HepG2 (cell line): ENCODE results near the gene TMEM41B. TPM values are rescaled to one million over a fixed set of nuclear protein-coding genes. Genes with fewer than 3 reads are reported as not detected.

ENCODE experiments used
- CBFB ChIP-seq: sonication (generic); formaldehyde crosslinking; IDR thresholded peaks from 2 replicates; pipeline ENCODE4 v1.4.0; 2020; ENCODE audit warnings: missing genetic modification reagents
- EP300 ChIP-seq, 3 experiments: sonication (generic) in 1 of 3; formaldehyde crosslinking in 1 of 3; IDR thresholded peaks; 2 replicates each; pipeline versions ENCODE4 v1.5.1 to v1.6.1; 2011 to 2020; ENCODE audit warnings: low read depth in 2 of 3, low read length in 2 of 3, borderline replicate concordance in 1 of 3, improper control_type of control experiment in 1 of 3, mild to moderate bottlenecking in 1 of 3, missing genetic modification reagents in 1 of 3, moderate library complexity in 1 of 3
- GABPB1 ChIP-seq: IDR thresholded peaks from 2 replicates; pipeline ENCODE4 v1.6.1; 2016; ENCODE audit warnings: mild to moderate bottlenecking, missing genetic modification reagents, moderate library complexity, missing compliant biosample characterization
- HDAC1 ChIP-seq: sonication (generic); formaldehyde crosslinking; IDR thresholded peaks from 2 replicates; pipeline ENCODE4 v1.5.1; 2020; ENCODE audit warnings: mild to moderate bottlenecking, missing genetic modification reagents
- ISX ChIP-seq: sonication (generic); formaldehyde crosslinking; conservative IDR thresholded peaks from 2 replicates; pipeline ENCODE4 v1.5.0; 2020; ENCODE audit warnings: missing genetic modification reagents
- KAT2B ChIP-seq: fragments of 150-350 bp; IDR thresholded peaks from 2 replicates; pipeline ENCODE4 v1.6.1; 2014; ENCODE audit warnings: low read depth, low read length, borderline replicate concordance
- SATB2 ChIP-seq: sonication (generic); formaldehyde crosslinking; IDR thresholded peaks from 2 replicates; pipeline ENCODE4 v1.5.0; 2020; ENCODE audit warnings: missing genetic modification reagents
- SMAD3 ChIP-seq: sonication (generic); formaldehyde crosslinking; IDR thresholded peaks from 2 replicates; pipeline ENCODE4 v1.4.0; 2020; ENCODE audit warnings: missing genetic modification reagents
- SRY ChIP-seq: sonication (generic); formaldehyde crosslinking; IDR thresholded peaks from 2 replicates; pipeline ENCODE4 v1.8.0; 2022; ENCODE audit warnings: mild to moderate bottlenecking, missing genetic modification reagents
- ZC3H4 ChIP-seq: sonication (generic); formaldehyde crosslinking; IDR thresholded peaks from 2 replicates; pipeline ENCODE4 v1.4.0; 2020; ENCODE audit warnings: missing genetic modification reagents, borderline replicate concordance
- ZNF572 ChIP-seq: sonication (generic); formaldehyde crosslinking; IDR thresholded peaks from 2 replicates; pipeline ENCODE4 v1.5.1; 2020; ENCODE audit warnings: mild to moderate bottlenecking, missing genetic modification reagents
- ZNF652 ChIP-seq: IDR thresholded peaks from 2 replicates; pipeline ENCODE4 v1.6.1; 2016; ENCODE audit warnings: low read depth, borderline replicate concordance
- ZNF782 ChIP-seq: sonication (generic); formaldehyde crosslinking; IDR thresholded peaks from 2 replicates; pipeline ENCODE4 v1.4.0; 2020; ENCODE audit warnings: missing genetic modification reagents, mild to moderate bottlenecking, borderline replicate concordance
- polyA plus RNA-seq, 8 experiments: library from polyadenylated mRNA; depleted of rRNA in 3 of 8; stranded (reverse) in 7 of 8; unstranded in 1 of 8; fragments of >200 nt; fragmentation: Illumina TruSeq in 4 of 8; extraction: Trizol in 4 of 8; gene quantifications; 2 replicates each; pipeline versions ENCODE4 v1.2.1 to v1.2.3, GENCODE V29; 2011 to 2016; ENCODE audit warnings: low read depth in 4 of 8, missing spikeins in 1 of 8, mixed read lengths in 1 of 8; ENCODE audit not compliant: insufficient read depth in 1 of 8
- total RNA-seq, 5 experiments: library from RNA; depleted of rRNA; stranded (reverse); fragments of >200 nt; fragmentation: Illumina TruSeq; extraction: Trizol; gene quantifications; 2 replicates each; pipeline ENCODE4 v1.2.3, GENCODE V29; 2016; ENCODE audit warnings: low read depth in 1 of 5
- TF ChIP-seq, protein P1 (sequence below): sonication (generic); formaldehyde crosslinking; IDR thresholded peaks from 2 replicates; pipeline ENCODE4 v1.4.0; 2020; ENCODE audit warnings: mild to moderate bottlenecking, missing genetic modification reagents
- TF ChIP-seq, protein P2 (sequence below): sonication (generic); formaldehyde crosslinking; conservative IDR thresholded peaks from 2 replicates; pipeline ENCODE4 v1.8.1; 2023; ENCODE audit warnings: missing genetic modification reagents
- TF ChIP-seq, protein P3 (sequence below): fragments of 450-650 bp; IDR thresholded peaks from 2 replicates; pipeline ENCODE4 v1.6.1; 2017; ENCODE audit warnings: mild to moderate bottlenecking

Gene TMEM41B
- total and polyA plus RNA-seq, 2 of the 13 experiments (the other 11 are each of a cell fraction or from before 2014, with no cell fraction given) = 36.8 to 48.1 TPM

DNA sequence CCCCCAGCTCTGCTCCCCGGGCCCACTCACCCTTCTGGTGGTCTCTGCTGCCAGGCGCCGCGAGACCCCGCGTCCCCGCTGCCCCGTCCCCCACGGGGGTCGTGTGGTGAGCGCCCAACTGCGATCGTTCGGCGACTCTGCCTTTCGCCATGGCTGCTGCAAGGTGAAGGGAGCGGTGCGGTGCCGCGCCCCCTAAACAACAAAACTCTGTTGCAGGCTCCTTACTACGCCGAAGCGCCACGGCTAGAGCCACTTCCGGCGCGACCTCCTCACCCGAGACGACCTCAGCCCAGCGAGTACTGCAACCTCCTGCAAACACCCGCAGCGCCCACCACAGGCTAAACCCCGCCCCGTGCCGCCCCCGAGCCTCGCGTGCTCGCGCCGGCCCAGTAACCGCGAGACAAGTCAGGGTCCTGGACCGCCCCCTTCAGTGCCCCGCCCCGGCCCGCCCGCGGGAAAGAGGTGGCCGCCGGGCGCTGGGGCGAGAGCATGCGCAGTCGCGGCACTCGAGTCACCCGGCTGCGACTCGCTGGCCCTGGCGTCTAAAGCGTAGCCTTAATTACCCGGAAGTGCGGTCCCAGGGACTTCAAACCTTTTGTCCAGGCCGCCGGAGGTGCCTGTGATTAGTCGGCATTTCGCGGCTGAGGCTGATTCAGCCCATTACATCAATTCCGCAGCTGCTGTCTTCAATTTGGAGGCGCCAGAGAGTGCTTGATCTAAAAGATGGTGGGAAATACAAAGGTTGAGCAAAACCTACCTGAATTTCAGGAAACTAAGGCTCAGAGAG, at the start of gene TMEM41B (continued):
- TF ChIP-seq, protein P1, sequence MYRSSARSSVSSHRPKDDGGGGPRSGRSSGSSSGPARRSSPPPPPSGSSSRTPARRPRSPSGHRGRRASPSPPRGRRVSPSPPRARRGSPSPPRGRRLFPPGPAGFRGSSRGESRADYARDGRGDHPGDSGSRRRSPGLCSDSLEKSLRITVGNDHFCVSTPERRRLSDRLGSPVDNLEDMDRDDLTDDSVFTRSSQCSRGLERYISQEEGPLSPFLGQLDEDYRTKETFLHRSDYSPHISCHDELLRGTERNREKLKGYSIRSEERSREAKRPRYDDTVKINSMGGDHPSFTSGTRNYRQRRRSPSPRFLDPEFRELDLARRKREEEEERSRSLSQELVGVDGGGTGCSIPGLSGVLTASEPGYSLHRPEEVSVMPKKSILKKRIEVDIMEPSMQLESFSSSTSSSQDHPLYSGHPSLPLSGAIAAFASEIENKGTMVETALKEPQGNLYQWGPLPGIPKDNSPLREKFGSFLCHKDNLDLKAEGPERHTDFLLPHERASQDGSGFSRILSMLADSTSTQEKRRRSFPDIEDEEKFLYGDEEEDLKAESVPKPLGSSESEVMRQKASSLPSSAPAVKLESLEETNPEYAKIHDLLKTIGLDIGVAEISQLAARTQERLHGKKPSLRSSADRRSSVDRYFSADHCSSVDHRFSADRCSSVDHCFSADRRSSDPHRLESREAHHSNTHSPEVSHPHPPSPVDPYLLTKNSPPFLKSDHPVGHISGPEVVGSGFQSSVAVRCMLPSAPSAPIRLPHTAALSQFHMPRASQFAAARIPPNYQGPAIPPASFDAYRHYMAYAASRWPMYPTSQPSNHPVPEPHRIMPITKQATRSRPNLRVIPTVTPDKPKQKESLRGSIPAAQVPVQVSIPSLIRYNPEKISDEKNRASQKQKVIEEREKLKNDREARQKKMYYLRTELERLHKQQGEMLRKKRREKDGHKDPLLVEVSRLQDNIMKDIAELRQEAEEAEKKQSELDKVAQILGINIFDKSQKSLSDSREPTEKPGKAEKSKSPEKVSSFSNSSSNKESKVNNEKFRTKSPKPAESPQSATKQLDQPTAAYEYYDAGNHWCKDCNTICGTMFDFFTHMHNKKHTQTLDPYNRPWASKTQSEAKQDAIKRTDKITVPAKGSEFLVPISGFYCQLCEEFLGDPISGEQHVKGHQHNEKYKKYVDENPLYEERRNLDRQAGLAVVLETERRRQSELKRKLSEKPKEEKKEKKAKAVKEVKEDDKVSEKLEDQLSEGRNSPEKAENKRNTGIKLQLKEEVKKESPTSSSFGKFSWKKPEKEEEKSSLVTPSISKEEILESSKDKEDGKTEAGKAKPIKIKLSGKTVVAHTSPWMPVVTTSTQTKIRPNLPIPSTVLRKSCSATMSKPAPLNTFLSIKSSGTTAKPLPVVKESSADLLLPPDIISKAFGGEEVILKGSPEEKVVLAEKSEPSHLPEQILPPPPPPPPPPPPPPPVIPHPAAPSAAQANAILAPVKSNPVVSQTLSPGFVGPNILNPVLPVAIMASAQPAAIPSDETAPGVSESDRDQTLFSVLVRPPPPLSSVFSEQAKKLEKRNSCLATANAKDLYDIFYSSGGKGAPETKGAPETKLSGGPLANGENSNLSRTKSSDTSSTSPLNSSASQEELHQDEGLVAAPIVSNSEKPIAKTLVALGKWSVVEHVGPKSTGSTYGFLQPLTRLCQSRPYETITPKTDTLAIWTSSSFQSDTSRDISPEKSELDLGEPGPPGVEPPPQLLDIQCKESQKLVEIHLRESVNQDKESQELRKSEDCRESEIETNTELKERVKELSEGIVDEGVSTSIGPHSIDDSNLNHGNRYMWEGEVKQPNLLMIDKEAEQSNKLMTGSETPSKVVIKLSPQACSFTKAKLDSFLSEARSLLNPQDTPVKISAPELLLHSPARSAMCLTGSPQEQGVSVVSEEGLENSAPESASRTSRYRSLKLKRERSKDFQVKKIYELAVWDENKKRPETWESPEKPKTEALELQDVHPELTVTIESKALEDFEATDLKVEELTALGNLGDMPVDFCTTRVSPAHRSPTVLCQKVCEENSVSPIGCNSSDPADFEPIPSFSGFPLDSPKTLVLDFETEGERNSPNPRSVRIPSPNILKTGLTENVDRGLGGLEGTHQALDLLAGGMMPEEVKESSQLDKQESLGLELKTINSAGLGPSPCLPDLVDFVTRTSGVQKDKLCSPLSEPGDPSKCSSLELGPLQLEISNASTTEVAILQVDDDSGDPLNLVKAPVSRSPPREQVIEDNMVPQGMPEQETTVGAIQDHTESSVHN (CRISPR knock-in tag) = no peak
- TF ChIP-seq GABPB1 (CRISPR knock-in tag) (peak; percentile 93), EP300 (IDR thresholded peaks at IDR 0.05; ENCODE audit: low read depth in 2 of 2, low read length in 2 of 2) (no peak; a peak in 1 of 4 replicates), EP300 (CRISPR knock-in tag; IDR thresholded peaks at IDR 0.05; ENCODE audit: borderline replicate concordance) (no peak), ISX (CRISPR knock-in tag) (no peak; the same call in 1 of the 2 replicates), SATB2 (CRISPR knock-in tag) (peak; percentile 69; the same call in 1 of the 2 replicates), HDAC1 (peak; percentile 82), ZC3H4 (CRISPR knock-in tag) (no peak), SMAD3 (CRISPR knock-in tag) (0 out of 2 replicates have a peak, but pooled peaks have one; percentile 2), CBFB (CRISPR knock-in tag) (no peak; the same call in 1 of the 2 replicates), SRY (CRISPR knock-in tag) (no peak), ZNF782 (no peak), ZNF572 (no peak), KAT2B (no peak), ZNF652 (CRISPR knock-in tag) (no peak)
- TF ChIP-seq, protein P2, sequence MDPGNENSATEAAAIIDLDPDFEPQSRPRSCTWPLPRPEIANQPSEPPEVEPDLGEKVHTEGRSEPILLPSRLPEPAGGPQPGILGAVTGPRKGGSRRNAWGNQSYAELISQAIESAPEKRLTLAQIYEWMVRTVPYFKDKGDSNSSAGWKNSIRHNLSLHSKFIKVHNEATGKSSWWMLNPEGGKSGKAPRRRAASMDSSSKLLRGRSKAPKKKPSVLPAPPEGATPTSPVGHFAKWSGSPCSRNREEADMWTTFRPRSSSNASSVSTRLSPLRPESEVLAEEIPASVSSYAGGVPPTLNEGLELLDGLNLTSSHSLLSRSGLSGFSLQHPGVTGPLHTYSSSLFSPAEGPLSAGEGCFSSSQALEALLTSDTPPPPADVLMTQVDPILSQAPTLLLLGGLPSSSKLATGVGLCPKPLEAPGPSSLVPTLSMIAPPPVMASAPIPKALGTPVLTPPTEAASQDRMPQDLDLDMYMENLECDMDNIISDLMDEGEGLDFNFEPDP (CRISPR knock-in tag) = no peak
- TF ChIP-seq, protein P3, sequence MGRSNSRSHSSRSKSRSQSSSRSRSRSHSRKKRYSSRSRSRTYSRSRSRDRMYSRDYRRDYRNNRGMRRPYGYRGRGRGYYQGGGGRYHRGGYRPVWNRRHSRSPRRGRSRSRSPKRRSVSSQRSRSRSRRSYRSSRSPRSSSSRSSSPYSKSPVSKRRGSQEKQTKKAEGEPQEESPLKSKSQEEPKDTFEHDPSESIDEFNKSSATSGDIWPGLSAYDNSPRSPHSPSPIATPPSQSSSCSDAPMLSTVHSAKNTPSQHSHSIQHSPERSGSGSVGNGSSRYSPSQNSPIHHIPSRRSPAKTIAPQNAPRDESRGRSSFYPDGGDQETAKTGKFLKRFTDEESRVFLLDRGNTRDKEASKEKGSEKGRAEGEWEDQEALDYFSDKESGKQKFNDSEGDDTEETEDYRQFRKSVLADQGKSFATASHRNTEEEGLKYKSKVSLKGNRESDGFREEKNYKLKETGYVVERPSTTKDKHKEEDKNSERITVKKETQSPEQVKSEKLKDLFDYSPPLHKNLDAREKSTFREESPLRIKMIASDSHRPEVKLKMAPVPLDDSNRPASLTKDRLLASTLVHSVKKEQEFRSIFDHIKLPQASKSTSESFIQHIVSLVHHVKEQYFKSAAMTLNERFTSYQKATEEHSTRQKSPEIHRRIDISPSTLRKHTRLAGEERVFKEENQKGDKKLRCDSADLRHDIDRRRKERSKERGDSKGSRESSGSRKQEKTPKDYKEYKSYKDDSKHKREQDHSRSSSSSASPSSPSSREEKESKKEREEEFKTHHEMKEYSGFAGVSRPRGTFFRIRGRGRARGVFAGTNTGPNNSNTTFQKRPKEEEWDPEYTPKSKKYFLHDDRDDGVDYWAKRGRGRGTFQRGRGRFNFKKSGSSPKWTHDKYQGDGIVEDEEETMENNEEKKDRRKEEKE = no peak
